Neuronal stem cell (in vitro differentiated cells): ENCODE measurements around the gene NEXN.

Experiments
- DNase-seq: peaks from one replicate; pipeline ENCODE4 v3.0.0-alpha.2; 2013; ENCODE audit warnings: low spot score
- H2AFZ ChIP-seq: one replicate; pipeline ENCODE4 v1.6.1; 2013; ENCODE audit warnings: mild to moderate bottlenecking, low read length, inconsistent platforms
- H2AK5ac ChIP-seq: 2 replicates; pipeline ENCODE4 v1.6.1; 2013; ENCODE audit warnings: low read depth, mild to moderate bottlenecking, inconsistent platforms, low read length, moderate library complexity, mixed read lengths
- H2BK120ac ChIP-seq: 2 replicates; pipeline ENCODE4 v1.6.1; 2013; ENCODE audit warnings: low read depth, mild to moderate bottlenecking, inconsistent platforms, low read length, moderate library complexity, mixed read lengths
- H2BK12ac ChIP-seq: one replicate; pipeline ENCODE4 v1.6.1; 2013; ENCODE audit warnings: low read length, inconsistent platforms
- H2BK15ac ChIP-seq: 2 replicates; pipeline ENCODE4 v1.6.1; 2013; ENCODE audit warnings: mild to moderate bottlenecking, low read length, inconsistent platforms, mixed read lengths
- H2BK5ac ChIP-seq: one replicate; pipeline ENCODE4 v1.6.1; 2013; ENCODE audit warnings: inconsistent platforms, mild to moderate bottlenecking, low read length, moderate library complexity
- H3K14ac ChIP-seq: one replicate; pipeline ENCODE4 v1.6.1; 2013; ENCODE audit warnings: low read length, inconsistent platforms
- H3K18ac ChIP-seq: 2 replicates; pipeline ENCODE4 v1.6.1; 2013; ENCODE audit warnings: low read length, inconsistent platforms
- H3K23ac ChIP-seq: 2 replicates; pipeline ENCODE4 v1.6.1; 2013; ENCODE audit warnings: low read depth, mild to moderate bottlenecking, mixed read lengths, low read length, inconsistent platforms; ENCODE audit not compliant: poor library complexity
- H3K27ac ChIP-seq: replicated peaks from 3 replicates; pipeline ENCODE4 v1.5.1; 2013; ENCODE audit warnings: low read length, inconsistent platforms
- H3K27me3 ChIP-seq, 3 experiments: 2 replicates each; pipeline ENCODE4 v1.6.1; 2013; ENCODE audit warnings: low read length in 3 of 3, mild to moderate bottlenecking in 2 of 3, inconsistent platforms in 1 of 3, low read depth in 1 of 3, mixed read lengths in 1 of 3, moderate library complexity in 1 of 3; ENCODE audit not compliant: control insufficient read depth in 3 of 3, insufficient read depth in 3 of 3
- H3K36me3 ChIP-seq, 2 donors: replicated peaks in 1 of 2; 2 replicates each; pipeline ENCODE4 v1.6.1; 2013; ENCODE audit warnings: low read length in 2 of 2; ENCODE audit not compliant: control insufficient read depth in 2 of 2, insufficient read depth in 2 of 2
- H3K4ac ChIP-seq: 2 replicates; pipeline ENCODE4 v1.6.1; 2013; ENCODE audit warnings: inconsistent platforms, mild to moderate bottlenecking, low read length, moderate library complexity
- H3K4me1 ChIP-seq, 2 donors: 1 replicate in 1 of 2; 2 replicates in 1 of 2; pipeline ENCODE4 v1.6.1; 2013; ENCODE audit warnings: low read length in 2 of 2, low read depth in 1 of 2; ENCODE audit not compliant: control insufficient read depth in 2 of 2, insufficient read depth in 1 of 2
- H3K4me2 ChIP-seq: one replicate; pipeline ENCODE4 v1.6.1; 2013; ENCODE audit warnings: mild to moderate bottlenecking, low read length, inconsistent platforms; ENCODE audit not compliant: insufficient read depth, poor library complexity, severe bottlenecking
- H3K4me3 ChIP-seq, 2 donors: 2 replicates each; pipeline ENCODE4 v1.5.1; 2013; ENCODE audit warnings: low read length in 2 of 2, mild to moderate bottlenecking in 2 of 2, inconsistent platforms in 1 of 2, moderate library complexity in 1 of 2
- H3K79me1 ChIP-seq: one replicate; pipeline ENCODE4 v1.6.1; 2013; ENCODE audit warnings: low read depth, mild to moderate bottlenecking, inconsistent platforms, low read length, moderate library complexity
- H3K9ac ChIP-seq: one replicate; pipeline ENCODE4 v1.6.1; 2013; ENCODE audit warnings: mild to moderate bottlenecking, low read depth, low read length, inconsistent platforms; ENCODE audit not compliant: poor library complexity
- H3K9me3 ChIP-seq, 2 donors: replicated peaks in 1 of 2; 2 replicates each; pipeline versions ENCODE3 to v1.6.1; 2013; ENCODE audit warnings: low read length in 2 of 2, mild to moderate bottlenecking in 2 of 2, inconsistent platforms in 1 of 2, low read depth in 1 of 2, mixed read lengths in 1 of 2, moderate library complexity in 1 of 2; ENCODE audit not compliant: control insufficient read depth in 2 of 2, insufficient read depth in 1 of 2
- H4K8ac ChIP-seq: one replicate; pipeline ENCODE4 v1.6.1; 2013; ENCODE audit warnings: low read depth, mild to moderate bottlenecking, inconsistent platforms, low read length, moderate library complexity
- H4K91ac ChIP-seq: one replicate; pipeline ENCODE4 v1.6.1; 2013; ENCODE audit warnings: low read length, low read depth, mild to moderate bottlenecking, inconsistent platforms; ENCODE audit not compliant: poor library complexity
- WGBS, 2 donors: extraction: QIAGEN DNeasy Blood & Tissue Kit; methylation state at CpG; one replicate each; pipeline ENCODE4 v1.1.7; 2013; ENCODE audit warnings: missing lambda C conversion rate in 2 of 2, mixed read lengths in 1 of 2; ENCODE audit not compliant: insufficient read length in 2 of 2, insufficient replicate concordance in 1 of 2; ENCODE audit errors: extremely low coverage in 2 of 2; 5-methylcytosine and 5-hydroxymethylcytosine counted together

NEXN gene

DNA sequence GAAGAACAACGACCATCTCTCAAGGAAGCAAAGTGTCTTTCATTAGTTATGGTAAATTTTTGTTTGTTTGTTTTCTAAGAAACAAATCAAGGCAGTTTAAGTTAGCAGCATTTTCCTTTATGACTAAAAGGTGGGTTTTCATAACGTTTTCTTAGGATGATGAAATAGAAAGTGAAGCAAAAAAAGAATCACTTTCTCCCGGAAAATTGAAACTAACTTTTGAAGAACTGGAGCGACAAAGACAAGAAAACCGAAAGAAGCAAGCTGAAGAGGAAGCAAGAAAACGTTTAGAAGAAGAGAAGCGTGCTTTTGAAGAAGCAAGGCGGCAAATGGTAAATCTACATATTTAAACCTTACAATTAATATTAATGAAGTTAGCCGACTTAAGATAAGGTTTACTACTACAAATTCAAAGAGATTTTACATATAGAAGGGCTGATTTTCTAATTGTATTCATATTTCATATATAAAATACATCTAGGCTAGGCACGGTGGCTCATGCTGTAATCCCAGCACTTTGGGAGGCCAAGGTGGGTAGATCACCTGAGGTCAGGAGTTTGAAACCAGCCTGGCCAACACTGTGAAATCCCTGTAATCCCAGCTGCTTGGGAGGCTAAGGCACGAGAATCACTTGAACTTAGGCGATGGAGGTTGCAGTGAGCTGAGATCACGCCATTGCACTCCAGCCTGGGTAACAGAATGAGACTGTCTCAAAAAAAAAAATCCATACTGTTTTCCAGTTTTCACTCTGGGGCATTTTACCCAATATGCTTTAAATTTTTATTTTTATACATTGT lies 38.3 kb downstream of the NEXN start:
- H2BK15ac ChIP-seq = no peak overlapping the region
- H3K4me2 ChIP-seq = no peak overlapping the region
- no peak overlapping the region for H4K91ac ChIP-seq
- H3K4ac ChIP-seq = no peak overlapping the region
- no peaks in the 10 kb centered on the region for H3K9me3 ChIP-seq
- no peak overlapping the region for H2BK12ac ChIP-seq
- no peaks in the 10 kb centered on the region for H3K79me1 ChIP-seq
- DNase-seq = no peak
- no peak overlapping the region for H2AK5ac ChIP-seq
- H3K14ac ChIP-seq = no peak overlapping the region
- H3K4me1 ChIP-seq = no peaks in the 10 kb centered on the region
- H4K8ac ChIP-seq = no peak overlapping the region
- peaks cover 2 to 4% of the 10 kb centered on the region in 2 donors for H3K36me3 ChIP-seq
- H3K27ac ChIP-seq = no peak overlapping the region
- no peak overlapping the region for H2BK5ac ChIP-seq
- H3K27me3 ChIP-seq = no peaks in the 10 kb centered on the region
- no peak overlapping the region for H2AFZ ChIP-seq
- no peak overlapping the region for H3K23ac ChIP-seq
- no CpG with 5 or more reads among the region's 13 CpGs for WGBS, 2 donors
- no peak overlapping the region for H3K9ac ChIP-seq
- no peak overlapping the region for H2BK120ac ChIP-seq
- no peak overlapping the region for H3K4me3 ChIP-seq
- no peak overlapping the region for H3K18ac ChIP-seq

DNA sequence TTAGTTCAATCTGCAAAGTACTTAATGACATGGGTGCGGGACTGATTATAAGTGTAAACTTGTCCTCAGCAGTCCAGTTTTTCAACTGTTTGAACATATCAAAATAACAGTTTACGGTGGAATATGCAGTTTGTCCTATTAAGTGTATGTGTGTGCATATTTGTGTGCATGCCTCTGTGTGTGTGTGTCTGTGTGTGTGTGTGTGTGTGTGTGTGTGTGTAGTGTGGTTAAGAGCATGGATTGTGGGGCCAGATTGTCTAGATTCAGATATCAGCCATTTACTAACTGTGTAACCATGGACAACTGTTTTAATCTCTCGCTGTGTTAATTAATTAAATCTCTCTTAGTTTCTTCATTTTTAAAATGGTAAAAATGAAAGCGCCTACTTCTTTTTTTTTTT lies 39.0 kb downstream of the NEXN start:
- Histone ChIP-seq H3K27ac (no peak overlapping the region), H2BK12ac (no peak overlapping the region), H3K4me1 (no peaks in the 10 kb centered on the region), H3K23ac (no peak overlapping the region), H3K4me3 (no peak overlapping the region), H2AFZ (no peak overlapping the region), H3K4me2 (no peak overlapping the region), H2BK15ac (no peak overlapping the region), H2AK5ac (no peak overlapping the region), H4K8ac (no peak overlapping the region), H3K4ac (no peak overlapping the region), H4K91ac (no peak overlapping the region), H3K14ac (no peak overlapping the region), H3K36me3 (peaks cover 2 to 4% of the 10 kb centered on the region in 2 donors), H3K79me1 (no peaks in the 10 kb centered on the region), H3K18ac (no peak overlapping the region), H3K9me3 (no peaks in the 10 kb centered on the region), H2BK120ac (no peak overlapping the region), H3K27me3 (no peaks in the 10 kb centered on the region), H3K9ac (no peak overlapping the region), H2BK5ac (no peak overlapping the region)
- no peak for DNase-seq
- WGBS, 2 donors = no CpG with 5 or more reads among the region's 4 CpGs

DNA sequence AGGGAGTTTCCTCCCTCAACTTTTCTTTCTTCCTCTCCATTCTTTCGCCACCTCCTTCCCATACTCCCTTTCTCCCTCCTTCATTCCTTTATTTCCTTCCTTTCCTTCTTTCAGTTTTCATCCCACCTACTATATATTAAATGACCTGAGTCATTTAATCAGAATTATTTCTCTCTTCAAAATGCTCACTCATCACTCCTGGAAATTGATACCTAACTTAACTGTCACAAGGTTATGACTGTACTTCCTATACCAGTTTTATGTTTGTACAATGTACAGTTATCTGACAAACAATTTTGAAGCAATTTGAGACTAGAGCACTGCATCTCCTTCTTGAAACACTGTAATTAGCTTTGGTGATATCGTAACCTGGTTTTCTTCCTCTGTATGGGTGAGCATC lies 41.4 kb downstream of the NEXN start:
- H4K8ac ChIP-seq = no peak overlapping the region
- H3K9ac ChIP-seq = no peak overlapping the region
- H3K27ac ChIP-seq = no peak overlapping the region
- H4K91ac ChIP-seq = no peak overlapping the region
- no peak overlapping the region for H2BK120ac ChIP-seq
- H3K4me3 ChIP-seq = no peak overlapping the region
- DNase-seq = no peak
- no peak overlapping the region for H3K14ac ChIP-seq
- no peak overlapping the region for H2BK15ac ChIP-seq
- no peak overlapping the region for H2BK12ac ChIP-seq
- H3K27me3 ChIP-seq = no peaks in the 10 kb centered on the region
- H3K4me2 ChIP-seq = no peak overlapping the region
- H2BK5ac ChIP-seq = no peak overlapping the region
- H3K79me1 ChIP-seq = no peaks in the 10 kb centered on the region
- H2AK5ac ChIP-seq = no peak overlapping the region
- no peaks in the 10 kb centered on the region for H3K4me1 ChIP-seq
- H3K4ac ChIP-seq = no peak overlapping the region
- no peaks in the 10 kb centered on the region for H3K9me3 ChIP-seq
- peaks cover 2 to 4% of the 10 kb centered on the region in 2 donors for H3K36me3 ChIP-seq
- no peak overlapping the region for H3K23ac ChIP-seq
- no peak overlapping the region for H2AFZ ChIP-seq
- 100% methylated on average over 1 of the region's 2 CpGs; no CpG with 5 or more reads in 1 of the 2 donors for WGBS, 2 donors
- H3K18ac ChIP-seq = no peak overlapping the region

DNA sequence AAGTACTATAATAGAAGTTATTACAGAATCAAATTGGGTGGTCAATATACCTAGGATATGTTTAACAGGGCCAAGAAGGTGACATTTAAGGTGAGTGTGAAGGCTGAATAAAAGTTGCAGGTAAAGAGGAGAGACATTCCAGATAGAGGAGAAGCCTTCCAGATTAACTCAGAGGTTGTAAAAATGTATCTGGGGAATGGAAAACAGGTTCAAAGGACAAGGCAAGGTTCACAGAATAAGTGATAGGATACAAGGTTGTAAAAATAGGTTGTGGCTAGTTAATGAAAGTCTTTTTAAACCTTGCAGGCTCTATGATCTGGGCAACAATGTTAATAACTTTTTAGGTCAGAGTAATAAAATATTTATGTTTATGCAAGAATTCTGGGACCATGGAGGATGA lies 50.2 kb downstream of the NEXN start:
- no peak for DNase-seq
- no peak overlapping the region for H4K8ac ChIP-seq
- H3K4me1 ChIP-seq = no peaks in the 10 kb centered on the region
- H3K4me2 ChIP-seq = no peak overlapping the region
- no peak overlapping the region for H3K18ac ChIP-seq
- no peak overlapping the region for H3K4ac ChIP-seq
- H3K9me3 ChIP-seq = no peaks in the 10 kb centered on the region
- H4K91ac ChIP-seq = no peak overlapping the region
- H3K9ac ChIP-seq = no peak overlapping the region
- no peak overlapping the region for H3K23ac ChIP-seq
- no peaks in the 10 kb centered on the region for H3K79me1 ChIP-seq
- H3K36me3 ChIP-seq = peaks cover 0 to 36% of the 10 kb centered on the region in 2 donors
- no peak overlapping the region for H3K14ac ChIP-seq
- no peak overlapping the region for H2BK15ac ChIP-seq
- H2BK12ac ChIP-seq = no peak overlapping the region
- no peak overlapping the region for H2AK5ac ChIP-seq
- H3K27ac ChIP-seq = no peak overlapping the region
- no peak overlapping the region for H3K4me3 ChIP-seq
- no peak overlapping the region for H2BK120ac ChIP-seq
- H3K27me3 ChIP-seq = no peaks in the 10 kb centered on the region
- H2BK5ac ChIP-seq = no peak overlapping the region
- no peak overlapping the region for H2AFZ ChIP-seq
